Neural cell (in vitro differentiated cells): ENCODE data around the gene PLSCR3. TPM values are rescaled to one million over a fixed set of nuclear protein-coding genes. Genes with fewer than 3 reads are reported as not detected.

Experiments used
- H2AFZ ChIP-seq: fragments of 200-600, 300-800 bp; sonication (generic), shearing (Covaris generic); 2 replicates; pipeline ENCODE4 v1.6.0; 2014; ENCODE audit warnings: low read depth, mild to moderate bottlenecking, antibody characterized with exemption, low read length, moderate library complexity
- H3F3A ChIP-seq: fragments of 200-600 bp; shearing (Covaris generic); 2 replicates; pipeline ENCODE4 v1.6.1; 2016; ENCODE audit warnings: mild to moderate bottlenecking, moderate library complexity, mixed read lengths, antibody characterized with exemption, low read length; ENCODE audit not compliant: insufficient read depth, poor library complexity, severe bottlenecking
- H3K27ac ChIP-seq: fragments of 200-600, 300-800 bp; sonication (generic), shearing (Covaris generic); 2 replicates; pipeline ENCODE4 v1.5.1; 2014; ENCODE audit warnings: mild to moderate bottlenecking, low read length, moderate library complexity
- H3K27me3 ChIP-seq: fragments of 300-800, 200-600 bp; sonication (generic), shearing (Covaris generic); 2 replicates; pipeline ENCODE4 v1.6.0; 2014; ENCODE audit warnings: mild to moderate bottlenecking, low read depth, low read length, moderate library complexity; ENCODE audit not compliant: insufficient read depth
- H3K36me3 ChIP-seq: fragments of 300-800, 200-600 bp; sonication (generic), shearing (Covaris generic); 2 replicates; pipeline ENCODE4 v1.5.1; 2014; ENCODE audit warnings: mild to moderate bottlenecking, antibody characterized with exemption, low read length, moderate library complexity; ENCODE audit not compliant: insufficient read depth
- H3K4me2 ChIP-seq: fragments of 300-800, 200-600 bp; sonication (generic), shearing (Covaris generic); 2 replicates; pipeline ENCODE4 v1.6.0; 2014; ENCODE audit warnings: mild to moderate bottlenecking, low read length
- H3K4me3 ChIP-seq: fragments of 300-800, 200-600 bp; sonication (generic), shearing (Covaris generic); 2 replicates; pipeline ENCODE4 v1.5.1; 2014; ENCODE audit warnings: mild to moderate bottlenecking, low read length, moderate library complexity
- H3K79me2 ChIP-seq: fragments of 200-600 bp; shearing (Covaris generic); replicated peaks from 2 replicates; pipeline ENCODE4 v1.6.0; 2014; ENCODE audit warnings: mild to moderate bottlenecking, low read length, moderate library complexity; ENCODE audit not compliant: insufficient read depth
- H3K9ac ChIP-seq: fragments of 300-800, 200-600 bp; sonication (generic), shearing (Covaris generic); 2 replicates; pipeline ENCODE4 v1.6.1; 2016; ENCODE audit warnings: mild to moderate bottlenecking, low read length, mixed read lengths
- H3K9me2 ChIP-seq: fragments of 200-600 bp; shearing (Covaris generic); 2 replicates; pipeline ENCODE4 v1.6.1; 2016; ENCODE audit warnings: mild to moderate bottlenecking, low read length, mixed read lengths; ENCODE audit not compliant: insufficient read depth
- H3K9me3 ChIP-seq: fragments of 200-600, 300-800 bp; sonication (generic), shearing (Covaris generic); 2 replicates; pipeline ENCODE4 v1.6.1; 2016; ENCODE audit warnings: mild to moderate bottlenecking, mixed run types, low read length, moderate library complexity, mixed read lengths
- H4K20me1 ChIP-seq: fragments of 200-600 bp; shearing (Covaris generic); 2 replicates; pipeline ENCODE4 v1.6.1; 2016; ENCODE audit warnings: mild to moderate bottlenecking, mixed run types; ENCODE audit not compliant: insufficient read depth
- CTCF ChIP-seq: fragments of 450-650 bp; IDR thresholded peaks from 2 replicates; pipeline ENCODE4 v1.5.1; 2014; ENCODE audit warnings: antibody characterized with exemption, mild to moderate bottlenecking, moderate library complexity; ENCODE audit not compliant: poor library complexity, severe bottlenecking
- EP300 ChIP-seq: fragments of 450-650 bp; conservative IDR thresholded peaks from 2 replicates; pipeline ENCODE4 v1.6.1; 2014; ENCODE audit warnings: antibody characterized with exemption, mild to moderate bottlenecking, moderate library complexity; ENCODE audit not compliant: poor library complexity, severe bottlenecking
- EZH2 ChIP-seq: fragments of 200-600, 300-800 bp; shearing (Covaris generic), sonication (generic); IDR thresholded peaks from 2 replicates; pipeline ENCODE4 v1.6.1; 2014; ENCODE audit warnings: antibody characterized with exemption, low read length, borderline replicate concordance, mild to moderate bottlenecking; ENCODE audit not compliant: insufficient read depth, poor library complexity, severe bottlenecking
- MXI1 ChIP-seq: fragments of 450-650 bp; conservative IDR thresholded peaks from 2 replicates; pipeline ENCODE4 v1.6.1; 2014; ENCODE audit warnings: antibody characterized with exemption, mild to moderate bottlenecking; ENCODE audit not compliant: poor library complexity, severe bottlenecking
- POLR2AphosphoS5 ChIP-seq: IDR thresholded peaks from 2 replicates; pipeline ENCODE4 v1.6.1; 2012
- RAD21 ChIP-seq: fragments of 450-650 bp; conservative IDR thresholded peaks from 2 replicates; pipeline ENCODE4 v1.6.1; 2014; ENCODE audit warnings: antibody characterized with exemption, mild to moderate bottlenecking, moderate library complexity
- SMC3 ChIP-seq: fragments of 450-650 bp; conservative IDR thresholded peaks from 2 replicates; pipeline ENCODE4 v1.6.1; 2014; ENCODE audit warnings: antibody characterized with exemption, mild to moderate bottlenecking, moderate library complexity; ENCODE audit not compliant: poor library complexity
- TAF1 ChIP-seq: IDR thresholded peaks from 2 replicates; pipeline ENCODE4 v1.6.1; 2012; ENCODE audit warnings: low read depth
- polyA plus RNA-seq: library from polyadenylated mRNA; depleted of rRNA; stranded (reverse); fragments of >200 nt; gene quantifications from 2 replicates; pipeline ENCODE4 v1.2.3, GENCODE V29; 2014
- TF ChIP-seq, protein P1 (sequence below): IDR thresholded peaks from 2 replicates; pipeline ENCODE4 v1.6.1; 2012; ENCODE audit warnings: borderline replicate concordance

The PLSCR3 gene
- polyA plus RNA-seq, 1 donor from 2014 or later = 15.9 TPM

DNA sequence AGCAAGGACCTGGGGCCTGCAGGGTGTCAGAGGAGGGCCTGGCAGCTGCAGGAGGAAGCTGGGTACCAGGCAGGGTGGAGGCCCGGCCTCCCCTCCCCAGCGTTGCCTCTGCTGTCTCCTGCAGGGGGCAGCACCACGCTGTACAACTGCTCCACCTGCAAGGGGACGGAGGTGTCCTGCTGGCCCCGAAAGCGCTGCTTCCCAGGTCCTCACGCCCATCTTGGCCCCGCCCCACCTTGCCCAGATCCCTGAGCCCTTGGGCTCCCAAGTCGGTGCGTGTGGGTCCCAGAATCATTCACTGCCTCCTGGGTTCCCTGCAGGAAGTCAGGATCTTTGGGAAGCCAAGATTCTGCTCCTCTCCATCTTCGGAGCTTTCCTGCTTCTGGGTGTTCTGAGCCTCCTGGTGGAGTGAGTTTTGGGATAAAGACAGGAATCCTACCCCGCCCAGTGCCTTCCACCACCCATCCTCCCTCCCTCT, 38.2 kb downstream of the PLSCR3 start:
- TF ChIP-seq CTCF = peak; percentile 59
- no peak for TF ChIP-seq TAF1
- TF ChIP-seq RAD21 = peak; percentile 50
- peak; percentile 52 for TF ChIP-seq SMC3
- no peaks in the 10 kb centered on the region for H3K9me3 ChIP-seq
- no peaks in the 10 kb centered on the region for H4K20me1 ChIP-seq
- H3K9ac ChIP-seq = no peak overlapping the region
- H3K36me3 ChIP-seq = no peaks in the 10 kb centered on the region
- H3K9me2 ChIP-seq = no peaks in the 10 kb centered on the region
- H3K27ac ChIP-seq = no peak overlapping the region
- H3F3A ChIP-seq = no peaks in the 10 kb centered on the region
- no peaks in the 10 kb centered on the region for H3K27me3 ChIP-seq
- no peak overlapping the region for H3K4me3 ChIP-seq
- H3K4me2 ChIP-seq = no peak overlapping the region
- no peak overlapping the region for H2AFZ ChIP-seq
- peaks cover 3% of the 10 kb centered on the region for H3K79me2 ChIP-seq

- H3K79me2 ChIP-seq = peaks cover 3% of the 10 kb centered on the region
- H2AFZ ChIP-seq = no peak overlapping the region
- no peak overlapping the region for H3K9ac ChIP-seq
- no peaks in the 10 kb centered on the region for H3K9me2 ChIP-seq
- H3K9me3 ChIP-seq = no peaks in the 10 kb centered on the region
- H3K4me2 ChIP-seq = no peak overlapping the region
- H3K4me3 ChIP-seq = no peak overlapping the region
- TF ChIP-seq RAD21 = no peak
- no peak for TF ChIP-seq SMC3
- TF ChIP-seq EZH2 = no peak
- no peak for TF ChIP-seq CTCF
- TF ChIP-seq POLR2AphosphoS5 = no peak
- TF ChIP-seq MXI1 = no peak
- TF ChIP-seq EP300 = no peak
- TF ChIP-seq TAF1 = no peak
- no peaks in the 10 kb centered on the region for H3F3A ChIP-seq
- no peaks in the 10 kb centered on the region for H4K20me1 ChIP-seq
- H3K27ac ChIP-seq = no peak overlapping the region
- no peaks in the 10 kb centered on the region for H3K27me3 ChIP-seq
- no peaks in the 10 kb centered on the region for H3K36me3 ChIP-seq
Measured at GRCh38 chr17:7355573-7355972, 38.8 kb downstream of the PLSCR3 start.

GRCh38 chr17:7355053-7355452, 39.3 kb downstream of the PLSCR3 start, which contains the start of gene TMEM95:
TSS of gene TMEM95 (plus strand) at chr17:7355156. CDS start at chr17:7355205, 49 bp downstream.
- Histone ChIP-seq H3K9me2 (no peaks in the 10 kb centered on the region), H3K27ac (no peak within 1 kb of the TSS)

More at GRCh38 chr17:7355053-7355452, 39.3 kb downstream of the PLSCR3 start, which contains the start of gene TMEM95:
- Histone ChIP-seq H4K20me1 (no peaks in the 10 kb centered on the region), H3K36me3 (no peaks in the 10 kb centered on the region), H2AFZ (no peak within 1 kb of the TSS), H3K9ac (peak within 1 kb of the TSS; percentile 3), H3K4me2 (no peak within 1 kb of the TSS), H3K27me3 (no peaks in the 10 kb centered on the region), H3K9me3 (no peaks in the 10 kb centered on the region), H3K79me2 (peaks cover 3% of the 10 kb centered on the region), H3F3A (no peaks in the 10 kb centered on the region), H3K4me3 (peak within 1 kb of the TSS; percentile 15)
- TF ChIP-seq, protein P1, sequence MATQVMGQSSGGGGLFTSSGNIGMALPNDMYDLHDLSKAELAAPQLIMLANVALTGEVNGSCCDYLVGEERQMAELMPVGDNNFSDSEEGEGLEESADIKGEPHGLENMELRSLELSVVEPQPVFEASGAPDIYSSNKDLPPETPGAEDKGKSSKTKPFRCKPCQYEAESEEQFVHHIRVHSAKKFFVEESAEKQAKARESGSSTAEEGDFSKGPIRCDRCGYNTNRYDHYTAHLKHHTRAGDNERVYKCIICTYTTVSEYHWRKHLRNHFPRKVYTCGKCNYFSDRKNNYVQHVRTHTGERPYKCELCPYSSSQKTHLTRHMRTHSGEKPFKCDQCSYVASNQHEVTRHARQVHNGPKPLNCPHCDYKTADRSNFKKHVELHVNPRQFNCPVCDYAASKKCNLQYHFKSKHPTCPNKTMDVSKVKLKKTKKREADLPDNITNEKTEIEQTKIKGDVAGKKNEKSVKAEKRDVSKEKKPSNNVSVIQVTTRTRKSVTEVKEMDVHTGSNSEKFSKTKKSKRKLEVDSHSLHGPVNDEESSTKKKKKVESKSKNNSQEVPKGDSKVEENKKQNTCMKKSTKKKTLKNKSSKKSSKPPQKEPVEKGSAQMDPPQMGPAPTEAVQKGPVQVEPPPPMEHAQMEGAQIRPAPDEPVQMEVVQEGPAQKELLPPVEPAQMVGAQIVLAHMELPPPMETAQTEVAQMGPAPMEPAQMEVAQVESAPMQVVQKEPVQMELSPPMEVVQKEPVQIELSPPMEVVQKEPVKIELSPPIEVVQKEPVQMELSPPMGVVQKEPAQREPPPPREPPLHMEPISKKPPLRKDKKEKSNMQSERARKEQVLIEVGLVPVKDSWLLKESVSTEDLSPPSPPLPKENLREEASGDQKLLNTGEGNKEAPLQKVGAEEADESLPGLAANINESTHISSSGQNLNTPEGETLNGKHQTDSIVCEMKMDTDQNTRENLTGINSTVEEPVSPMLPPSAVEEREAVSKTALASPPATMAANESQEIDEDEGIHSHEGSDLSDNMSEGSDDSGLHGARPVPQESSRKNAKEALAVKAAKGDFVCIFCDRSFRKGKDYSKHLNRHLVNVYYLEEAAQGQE = no peak
- TF ChIP-seq TAF1 (no peak), SMC3 (no peak), CTCF (no peak), EZH2 (no peak), RAD21 (no peak), EP300 (no peak), MXI1 (no peak), POLR2AphosphoS5 (no peak)
